ENCODE data around the gene CTCFL.
"Not testable (repeated sequence)": the region's sequence is repeated elsewhere in the genome, so short reads cannot be mapped to it uniquely, and the experiment has no call there.

CTCFL gene

DNA sequence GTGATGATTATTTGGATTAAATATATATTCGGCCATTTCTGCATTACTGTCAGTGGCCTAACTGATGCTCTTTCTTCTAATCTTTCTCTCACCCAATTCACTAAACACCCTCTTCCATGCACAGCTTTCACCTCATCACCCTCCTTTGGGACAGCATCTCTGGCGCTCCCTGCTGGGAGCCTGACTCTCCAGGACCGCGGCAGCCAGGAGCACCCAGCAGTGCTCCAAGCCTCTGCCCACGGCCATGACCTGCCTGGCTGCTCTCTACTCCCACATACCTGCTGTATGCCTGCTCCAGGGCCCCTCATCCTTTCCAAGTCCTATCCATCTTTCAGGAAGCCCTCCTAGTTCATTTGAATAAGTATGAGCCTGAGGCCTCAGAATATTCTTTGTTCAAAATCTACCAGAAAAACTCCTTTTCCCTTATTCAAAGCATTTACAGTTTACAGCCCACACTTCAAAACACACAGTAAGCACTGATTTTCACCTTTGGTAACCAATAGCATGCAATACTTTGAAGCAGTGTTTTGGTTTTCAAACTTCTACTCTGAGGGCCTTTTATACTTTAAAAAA lies 15.2 kb downstream of the CTCFL start:
- in situ Hi-C loops (cut with MboI; ENCODE audit: low sequenced_read_pairs) = no loop called here

DNA sequence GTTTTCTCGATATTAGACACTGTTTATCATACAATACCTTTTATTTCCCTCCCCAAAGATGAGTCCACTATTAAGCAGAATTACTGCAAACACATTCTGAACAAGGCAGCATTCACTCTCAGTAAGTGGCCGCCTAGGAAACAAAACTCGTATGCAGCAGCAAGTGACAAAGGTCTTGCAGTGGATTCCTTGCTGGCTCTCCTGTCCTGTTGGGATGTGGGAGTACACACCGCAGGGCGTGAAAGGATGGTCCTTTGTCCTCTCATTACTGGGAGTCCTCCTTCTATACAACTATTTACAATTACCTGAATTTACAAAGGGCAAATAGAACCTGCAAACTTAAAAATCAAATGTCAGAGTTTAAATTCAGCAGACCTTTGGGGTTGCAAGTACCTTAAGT lies 16.1 kb downstream of the CTCFL start:
- in situ Hi-C loops (cut with MboI; ENCODE audit: low sequenced_read_pairs) = no loop called here

GRCh38 chr20:57508381-57508780 lies 16.6 kb downstream of the CTCFL start:
- in situ Hi-C loops (cut with MboI; ENCODE audit: low sequenced_read_pairs) = no loop called here

GRCh38 chr20:57507477-57507876 lies 17.5 kb downstream of the CTCFL start:
- in situ Hi-C loops (cut with MboI; ENCODE audit: low sequenced_read_pairs) = no loop called here

DNA sequence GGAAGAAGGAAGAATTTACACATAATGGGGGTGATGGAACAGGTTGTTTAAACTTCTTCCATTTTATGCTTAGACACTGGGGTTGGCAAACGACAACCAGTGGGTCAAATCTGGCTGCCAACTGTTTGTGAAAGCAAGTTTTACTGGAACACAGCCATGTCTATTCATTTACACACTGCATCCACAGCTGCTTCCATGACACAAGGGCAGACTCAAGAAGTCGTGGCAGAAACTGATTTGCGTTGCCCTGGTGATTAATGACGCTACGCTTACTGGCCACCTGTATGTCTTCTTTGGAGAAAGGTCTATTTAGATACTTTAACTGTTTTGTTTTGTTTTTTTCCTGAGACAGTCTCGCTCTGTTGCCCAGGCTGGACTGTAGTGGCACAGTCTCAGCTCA lies 19.0 kb downstream of the CTCFL start:
- in situ Hi-C loops (cut with MboI; ENCODE audit: low sequenced_read_pairs) = no loop called here

GRCh38 chr20:57504411-57504810 lies 20.5 kb downstream of the CTCFL start:
- in situ Hi-C loops (cut with MboI; ENCODE audit: low sequenced_read_pairs) = no loop called here

DNA sequence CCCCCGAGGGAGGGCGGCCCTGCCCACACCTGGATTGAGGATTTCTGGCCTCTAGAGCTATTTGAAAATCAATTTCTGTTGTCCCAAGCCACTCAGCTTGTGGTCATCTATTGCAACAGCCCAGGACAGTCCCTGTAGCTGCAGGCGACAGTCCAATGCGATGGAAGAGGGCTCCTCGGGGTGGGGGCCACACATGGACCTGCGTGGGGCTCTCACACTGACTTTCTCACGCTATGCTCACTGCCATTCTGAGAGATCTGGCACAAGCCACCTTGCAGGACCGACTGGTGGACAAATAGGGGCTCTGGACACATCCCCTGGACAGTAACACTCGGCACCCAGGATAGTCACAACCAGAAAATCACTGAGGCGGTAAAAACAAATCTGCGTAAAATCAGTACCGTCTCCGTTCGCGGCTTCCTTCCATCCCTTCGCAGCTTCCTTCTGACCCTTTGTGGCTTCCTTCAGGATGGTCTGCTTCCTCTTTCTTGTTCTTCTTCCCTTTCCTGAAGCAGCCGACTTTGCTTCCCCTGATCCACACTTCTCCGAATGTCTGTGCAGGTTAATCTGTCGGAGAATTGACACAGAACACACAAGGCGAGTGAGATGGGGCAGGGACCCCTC lies 21.8 kb downstream of the CTCFL start:
- in situ Hi-C loops (cut with MboI; ENCODE audit: low sequenced_read_pairs) = no loop called here

DNA sequence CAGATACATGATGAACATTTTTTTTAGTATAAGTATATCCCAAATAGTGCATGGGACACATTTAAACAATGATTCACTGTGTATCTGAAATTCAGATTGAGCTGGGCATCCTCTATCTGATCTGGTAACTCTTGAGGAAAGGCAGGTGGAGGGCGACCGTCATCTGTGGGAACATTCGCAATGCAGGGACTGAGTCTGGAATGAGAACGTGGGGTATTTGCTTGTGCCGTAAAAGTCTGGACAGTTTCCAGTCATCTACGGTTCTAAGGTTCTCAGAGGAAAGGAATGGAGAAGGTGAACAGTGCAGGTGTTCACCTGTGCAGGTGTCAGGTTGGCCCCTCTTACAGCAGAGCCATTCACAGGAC lies 22.6 kb downstream of the CTCFL start:
- in situ Hi-C loops (cut with MboI; ENCODE audit: low sequenced_read_pairs) = no loop called here

DNA sequence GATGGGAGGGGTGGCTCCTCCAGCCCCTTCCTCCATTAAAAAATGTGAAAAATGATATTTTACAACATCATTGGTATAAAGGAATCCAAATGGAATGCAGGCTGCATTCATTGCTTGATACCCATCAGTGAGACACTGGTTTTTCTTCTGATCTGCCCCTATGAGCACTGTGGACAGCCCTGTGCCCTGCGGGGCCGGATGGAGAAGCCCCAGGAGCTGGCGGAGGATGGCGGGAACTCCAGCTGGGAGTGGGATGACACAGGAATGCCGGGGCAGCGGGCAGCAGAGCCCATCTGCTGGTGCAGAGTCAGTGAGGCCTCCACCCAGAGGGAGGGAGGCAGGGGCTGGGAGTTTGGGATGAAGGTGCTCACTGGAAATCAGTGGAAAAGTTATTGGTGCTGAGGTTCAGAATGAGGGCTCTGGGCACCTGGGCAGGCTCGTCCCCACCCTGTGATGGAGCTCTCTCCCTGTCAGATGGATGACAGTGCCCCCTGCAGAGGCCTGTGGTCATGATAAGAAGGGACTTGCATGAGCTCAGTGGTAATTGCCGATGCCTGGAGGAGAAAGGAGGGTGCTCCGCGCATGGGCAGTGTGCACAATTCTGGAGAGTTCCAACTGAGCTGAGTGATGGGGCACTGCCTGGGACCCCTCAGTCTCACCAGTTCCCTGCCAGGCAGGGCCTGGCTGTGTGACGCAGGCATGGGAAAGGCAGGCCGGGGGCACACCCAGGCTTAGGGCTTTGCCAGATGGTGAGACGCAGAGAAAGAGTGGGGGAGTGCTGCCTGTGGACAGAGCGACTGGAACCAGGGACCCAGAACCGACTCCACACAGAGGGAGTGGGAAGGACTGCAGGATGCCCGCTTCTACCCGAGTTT lies 23.2 kb downstream of the CTCFL start:
- in situ Hi-C loops (cut with MboI; ENCODE audit: low sequenced_read_pairs) = no loop called here

- in situ Hi-C loops (cut with MboI; ENCODE audit: low sequenced_read_pairs) = no loop called here
These were observed 24.0 kb downstream of the CTCFL start for GRCh38 chr20:57500962-57501361.

GRCh38 chr20:57500235-57500634 lies 24.7 kb downstream of the CTCFL start:
- in situ Hi-C loops (cut with MboI; ENCODE audit: low sequenced_read_pairs) = no loop called here

DNA sequence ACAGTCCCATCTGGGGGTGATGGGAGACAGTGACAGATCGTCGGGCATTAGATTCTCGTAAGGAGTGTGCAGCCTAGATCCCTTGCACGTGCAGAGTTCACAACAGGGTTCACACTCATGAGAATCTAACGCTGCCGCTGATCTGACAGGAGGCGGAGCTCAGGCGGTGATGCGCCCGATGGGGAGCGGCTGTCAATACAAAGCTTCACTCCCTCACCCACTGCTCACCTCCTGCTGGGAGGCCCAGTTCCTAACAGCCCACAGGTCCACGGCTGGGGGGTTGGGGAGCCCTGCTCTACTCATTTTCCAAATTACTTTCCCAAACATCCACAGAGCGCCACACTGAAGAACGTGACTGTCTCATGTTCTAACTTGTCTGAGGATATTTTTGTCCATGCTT lies 25.3 kb downstream of the CTCFL start:
- in situ Hi-C loops (cut with MboI; ENCODE audit: low sequenced_read_pairs) = no loop called here

DNA sequence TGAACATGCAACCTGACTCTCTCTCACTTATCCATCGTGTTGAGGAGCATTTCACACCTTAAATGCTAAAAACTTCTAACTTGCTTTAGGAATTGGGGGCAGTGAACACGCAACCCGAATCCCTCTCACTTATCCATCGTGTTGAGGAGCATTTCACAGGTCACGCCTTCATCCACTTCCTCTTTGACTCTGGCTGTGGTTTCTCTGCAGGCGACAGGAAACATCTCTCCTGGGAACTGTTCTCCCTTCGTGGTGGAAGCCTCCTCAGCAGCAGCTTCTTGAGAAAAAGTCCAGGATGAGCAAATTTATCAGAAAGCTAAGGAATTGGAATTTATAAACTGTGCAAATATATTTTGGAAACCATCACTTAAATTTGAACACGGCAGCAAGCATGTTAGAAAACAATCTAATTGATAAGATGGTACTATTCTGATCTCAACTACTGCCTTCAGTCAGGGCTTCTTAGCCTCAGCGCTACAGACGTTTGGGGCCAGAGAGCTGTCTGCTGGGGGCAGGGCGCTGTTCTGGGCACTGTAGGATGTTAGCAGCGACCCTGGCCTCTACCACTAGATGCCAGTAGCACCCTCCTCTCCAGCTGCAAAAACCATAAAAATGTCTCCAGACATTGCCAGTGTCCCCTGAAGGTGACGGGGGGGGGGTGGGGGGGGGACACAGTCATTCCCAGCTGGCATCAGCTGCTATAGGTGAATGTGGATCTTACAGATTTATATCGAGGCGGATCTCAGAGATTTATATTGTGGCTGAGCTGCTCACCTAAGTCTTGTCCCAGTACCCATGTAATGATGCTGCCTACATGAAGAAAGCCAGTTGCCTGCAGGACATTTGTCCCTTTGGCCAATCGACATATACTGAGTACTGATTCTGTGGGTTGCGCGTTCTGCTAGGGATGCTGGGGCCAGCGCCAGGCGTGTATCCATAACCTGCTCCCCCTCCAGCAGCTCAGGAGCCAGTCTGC lies 26.2 kb downstream of the CTCFL start:
- in situ Hi-C loops (cut with MboI; ENCODE audit: low sequenced_read_pairs) = no loop called here

DNA sequence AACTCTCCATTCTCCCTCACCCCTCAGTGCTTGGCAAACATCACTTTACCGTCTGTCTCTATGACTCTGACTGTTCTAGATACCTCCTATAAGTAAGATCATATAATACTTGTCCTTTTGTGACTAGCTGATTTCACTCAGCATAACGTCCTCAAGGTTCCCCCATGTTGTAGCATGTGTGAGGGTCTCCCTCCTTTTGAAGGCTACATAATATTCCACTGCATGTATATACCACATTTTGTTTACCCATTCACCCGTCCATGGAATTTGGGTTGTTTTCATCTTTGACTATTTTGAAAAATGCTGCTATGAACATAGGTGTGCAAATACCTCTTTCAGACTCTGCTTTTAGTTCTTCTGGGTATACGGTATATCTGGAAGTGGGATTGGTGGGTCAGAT lies 28.3 kb downstream of the CTCFL start:
- in situ Hi-C loops (cut with MboI; ENCODE audit: low sequenced_read_pairs) = no loop called here

GRCh38 chr20:57495978-57496377 lies 29.0 kb downstream of the CTCFL start:
- in situ Hi-C loops (cut with MboI; ENCODE audit: low sequenced_read_pairs) = no loop called here

- in situ Hi-C loops (cut with MboI; ENCODE audit: low sequenced_read_pairs) = no loop called here
These were observed 31.8 kb downstream of the CTCFL start for GRCh38 chr20:57493091-57493615.

DNA sequence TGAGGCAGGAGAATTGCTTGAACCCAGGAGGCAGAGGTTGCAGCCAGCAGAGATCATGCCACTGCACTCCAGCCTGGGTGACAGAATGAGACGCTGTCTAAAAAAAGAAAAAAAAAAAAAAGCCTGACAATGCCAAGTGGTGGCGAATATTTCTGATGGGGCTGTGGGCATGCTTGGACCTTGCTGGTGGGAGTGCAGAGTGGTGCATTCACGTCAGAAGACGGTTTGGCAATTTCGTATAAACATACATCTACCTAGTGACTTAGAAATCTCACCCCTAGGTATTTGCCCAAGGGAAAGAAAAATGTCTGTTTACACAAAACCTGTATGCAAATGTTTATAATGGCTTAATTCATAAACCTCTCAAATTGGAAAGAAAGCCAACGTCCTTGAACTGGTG lies 33.6 kb downstream of the CTCFL start:
- in situ Hi-C loops (cut with MboI; ENCODE audit: low sequenced_read_pairs) = no loop called here

DNA sequence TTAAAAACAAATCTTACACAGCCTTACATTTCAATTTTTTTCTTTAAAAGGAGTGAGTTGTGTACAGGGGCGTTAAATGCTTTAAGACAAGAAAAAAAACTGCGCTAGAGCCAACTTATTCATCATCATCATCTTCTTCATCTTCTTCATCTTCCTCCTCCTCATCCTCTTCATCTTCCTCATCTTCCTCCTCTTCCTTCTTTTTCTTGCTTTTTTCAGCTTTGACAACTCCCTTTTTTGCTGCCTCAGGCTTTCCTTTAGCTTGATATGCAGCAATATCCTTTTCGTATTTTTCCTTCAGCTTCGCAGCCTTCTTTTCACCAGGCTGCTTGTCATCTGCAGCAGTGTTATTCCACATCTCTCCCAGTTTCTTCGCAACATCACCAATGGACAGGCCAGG lies 36.7 kb downstream of the CTCFL start:
- in situ Hi-C loops (cut with MboI; ENCODE audit: low sequenced_read_pairs) = not testable (repeated sequence)

- in situ Hi-C loops (cut with MboI; ENCODE audit: low sequenced_read_pairs) = no loop called here
These were observed 39.2 kb downstream of the CTCFL start for GRCh38 chr20:57485770-57486169.

GRCh38 chr20:57484772-57485171 lies 40.2 kb downstream of the CTCFL start:
- in situ Hi-C loops (cut with MboI; ENCODE audit: low sequenced_read_pairs) = no loop called here

All from HL-60/S4 treated with phorbol 12-myristate 13-acetate at 8.2 ng/mL for 4 days and 3 days (cell line).